GM19099 (cell line): Measurements from ENCODE around the gene SPDL1.

Experiments used
- POLR2A ChIP-seq: IDR thresholded peaks from 3 replicates; pipeline ENCODE4 v1.6.1; 2011; ENCODE audit warnings: low read depth; ENCODE audit not compliant: insufficient read length; ENCODE audit errors: extremely low read depth

Gene SPDL1

GRCh38 chr5:169592937-169593650, 9.5 kb downstream of the SPDL1 start:
- TF ChIP-seq POLR2A, result no peak

DNA sequence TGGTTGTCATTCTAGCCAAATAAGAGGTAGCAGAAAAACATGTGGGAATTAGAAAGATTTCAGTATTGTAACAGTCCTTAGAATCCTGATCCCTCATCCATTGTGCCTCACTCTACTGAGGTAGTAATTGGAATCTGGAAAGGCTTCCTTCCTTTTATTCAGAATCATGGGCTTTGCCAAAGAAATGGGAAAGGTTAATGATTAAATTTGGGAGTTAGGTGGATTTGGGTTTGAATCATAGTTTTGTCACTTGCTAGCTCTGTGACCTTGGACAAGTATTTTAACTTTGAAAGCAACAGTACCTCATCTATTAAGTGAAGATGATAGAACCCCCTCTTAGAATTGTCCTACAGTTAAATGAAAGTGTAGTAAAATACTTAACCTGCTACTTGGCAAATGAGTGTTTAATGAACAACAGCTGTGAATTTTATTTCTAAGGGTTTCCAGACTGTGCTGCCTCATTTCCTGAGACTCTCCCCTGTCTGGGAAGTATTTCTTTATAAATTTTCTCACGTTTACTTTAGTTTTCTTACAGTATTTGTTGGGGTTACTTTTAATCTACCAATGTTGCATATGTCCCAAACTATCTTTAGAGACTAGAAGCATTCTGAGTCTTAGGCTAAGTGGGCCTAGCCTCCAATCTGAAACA, 11.7 kb downstream of the SPDL1 start:
- TF ChIP-seq POLR2A, result no peak

DNA sequence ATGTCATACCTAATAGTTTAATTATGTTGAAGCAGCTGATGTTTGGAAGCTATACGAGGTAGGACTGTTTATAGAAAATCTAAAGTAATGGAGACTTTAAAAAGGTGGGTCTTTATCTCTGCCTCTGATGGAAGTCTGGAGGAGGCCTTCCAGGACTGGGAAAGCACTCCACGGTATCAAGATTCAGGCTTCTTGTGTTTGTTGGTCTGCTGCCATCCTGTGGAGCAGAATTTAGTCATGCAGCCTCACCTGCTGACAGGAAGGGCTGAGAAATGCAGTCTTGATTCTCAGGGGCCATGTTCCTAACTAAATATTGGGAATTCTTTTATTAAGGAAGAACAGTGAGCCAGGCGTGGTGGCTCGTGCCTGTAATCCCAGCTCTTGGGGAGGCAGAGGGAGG, 15.9 kb downstream of the SPDL1 start:
- no peak for TF ChIP-seq POLR2A

DNA sequence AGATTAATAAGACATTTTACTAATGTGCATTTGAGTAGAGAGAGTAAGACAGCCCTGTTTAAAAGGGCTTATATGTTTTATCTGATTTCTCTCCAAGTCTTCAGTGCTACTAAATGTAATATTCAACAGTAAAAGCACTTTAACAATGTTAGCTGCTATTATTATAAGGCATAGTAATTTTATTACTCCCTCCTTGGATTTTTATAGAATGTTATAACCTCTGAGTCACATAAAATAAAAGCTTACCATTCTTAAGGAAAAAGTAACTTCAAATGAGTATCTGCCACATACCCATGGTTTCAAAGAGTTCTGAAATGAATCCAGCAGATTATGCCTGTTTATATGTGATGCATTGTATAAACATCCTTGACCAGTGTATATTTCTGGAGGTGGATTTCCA, 19.0 kb downstream of the SPDL1 start:
- TF ChIP-seq POLR2A, result no peak

GRCh38 chr5:169606279-169606678, 22.7 kb downstream of the SPDL1 start:
- TF ChIP-seq POLR2A, result no peak

GRCh38 chr5:169607882-169608281, 24.3 kb downstream of the SPDL1 start:
- TF ChIP-seq POLR2A, result no peak

- no peak for TF ChIP-seq POLR2A
Measured at GRCh38 chr5:169609716-169610115, 26.1 kb downstream of the SPDL1 start.

DNA sequence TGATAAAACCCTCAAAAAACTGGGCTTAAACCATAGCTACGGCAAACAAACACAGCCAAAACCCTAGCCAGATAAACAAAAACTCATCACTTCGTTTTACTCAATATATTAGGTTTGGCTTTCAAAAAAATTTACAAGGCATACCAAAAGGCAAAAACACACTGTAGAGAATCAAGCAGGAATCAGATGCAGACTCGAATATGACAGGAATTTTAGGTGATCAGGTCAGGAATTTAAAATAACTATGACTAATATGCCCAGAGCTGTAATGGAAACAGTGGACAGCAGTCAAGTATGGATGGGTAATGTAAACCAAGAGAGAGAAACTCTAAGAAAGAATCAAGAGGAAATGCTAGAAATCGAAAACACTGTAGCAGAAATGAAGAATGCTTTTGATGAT, 27.0 kb downstream of the SPDL1 start:
- TF ChIP-seq POLR2A, result no peak

DNA sequence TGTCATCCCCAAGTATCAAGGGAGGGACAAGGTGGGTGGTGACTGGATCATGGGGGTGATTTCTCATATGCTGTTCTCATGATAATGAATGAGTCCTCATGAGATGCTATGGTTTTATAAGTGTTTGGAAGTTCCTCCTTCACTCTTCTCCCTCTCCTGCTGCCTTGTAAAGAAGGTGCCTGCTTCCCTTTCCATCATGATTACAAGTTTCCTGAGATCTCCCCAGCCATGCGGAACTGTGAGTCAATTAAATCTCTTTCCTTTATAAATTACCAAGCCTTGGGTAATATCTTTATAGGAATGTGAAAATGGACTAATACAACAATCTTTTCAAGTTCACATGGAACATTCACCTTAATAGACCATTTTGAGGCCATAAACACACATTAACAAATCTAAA, 32.0 kb downstream of the SPDL1 start:
- no peak for TF ChIP-seq POLR2A

- no peak for TF ChIP-seq POLR2A
Measured at GRCh38 chr5:169626779-169627178, 43.2 kb downstream of the SPDL1 start.

- TF ChIP-seq POLR2A, result no peak
Measured at GRCh38 chr5:169627551-169627950, 44.0 kb downstream of the SPDL1 start.

DNA sequence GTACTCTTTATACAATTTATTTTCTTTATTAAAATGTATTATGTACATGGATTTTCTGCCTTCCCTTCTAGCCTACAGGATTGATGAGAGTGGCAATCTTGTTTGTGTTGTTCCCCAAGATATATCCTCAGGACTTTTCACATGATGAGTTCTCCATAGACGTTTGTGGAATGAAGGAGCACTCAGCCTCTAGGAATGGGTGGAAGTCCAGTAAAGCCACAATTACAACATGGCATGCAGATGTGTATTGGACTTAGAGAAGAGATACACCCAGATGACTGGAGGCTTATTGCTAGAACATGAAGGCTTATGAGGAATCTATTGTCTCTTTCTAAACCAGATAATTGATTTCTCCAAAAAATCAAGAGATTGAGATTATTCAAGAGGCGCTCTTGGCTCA, 45.3 kb downstream of the SPDL1 start:
- TF ChIP-seq POLR2A, result no peak

DNA sequence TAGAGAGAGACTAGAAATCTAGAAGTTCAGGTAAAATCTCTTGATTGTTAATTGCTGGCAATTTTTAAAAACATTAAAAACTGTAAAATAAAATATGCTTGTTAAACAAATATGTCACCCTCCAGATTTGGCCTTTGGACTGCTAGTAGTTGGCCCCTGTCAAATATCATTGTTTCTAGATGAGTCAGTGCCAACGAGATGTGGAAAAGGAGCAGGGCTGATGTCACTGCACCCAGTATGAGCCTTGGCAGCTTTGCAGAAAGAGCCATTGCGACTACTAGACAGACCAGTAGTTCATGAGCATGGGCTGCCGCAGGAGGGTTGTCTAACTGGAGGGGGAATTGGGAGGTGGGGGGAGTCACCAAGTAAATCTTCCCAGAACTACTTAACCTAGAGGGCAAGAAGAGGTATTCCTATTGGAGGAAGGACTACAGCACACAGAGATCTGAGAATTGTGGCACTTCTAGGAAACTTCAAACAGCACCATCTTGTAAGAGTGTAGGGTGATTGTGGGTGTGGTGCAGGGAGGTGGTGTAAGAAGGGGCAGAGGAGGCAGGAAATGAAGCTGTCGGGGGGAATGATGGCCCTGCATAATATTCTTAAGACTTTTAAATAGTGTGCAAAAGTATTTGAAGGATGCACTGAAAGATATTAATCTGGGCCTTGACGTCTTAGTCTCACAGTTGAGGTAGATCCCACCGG, 46.4 kb downstream of the SPDL1 start:
- TF ChIP-seq POLR2A, result no peak

DNA sequence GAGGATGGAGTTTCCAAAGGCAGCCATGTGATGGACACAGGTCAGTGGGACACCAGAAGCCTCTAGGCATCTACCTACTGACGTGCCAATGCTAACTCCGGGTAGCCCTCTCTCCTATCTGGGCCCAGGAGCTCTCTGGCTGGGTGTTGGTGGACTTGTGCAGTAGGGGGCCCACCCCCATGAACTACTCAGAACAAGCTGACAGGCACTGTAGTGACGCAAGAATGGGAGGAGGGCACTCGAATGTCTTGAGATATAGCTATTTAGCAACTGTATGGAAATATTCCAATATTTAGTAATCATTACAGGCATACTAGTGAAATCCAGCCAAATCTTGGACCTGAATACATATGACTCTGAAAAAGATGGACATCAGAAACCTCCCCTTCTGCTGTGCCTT, 47.8 kb downstream of the SPDL1 start:
- no peak for TF ChIP-seq POLR2A

GRCh38 chr5:169632946-169633345, 49.4 kb downstream of the SPDL1 start:
- TF ChIP-seq POLR2A, result no peak

- no peak for TF ChIP-seq POLR2A
Measured at GRCh38 chr5:169634606-169635005, 51.0 kb downstream of the SPDL1 start.
